ENCODE results near the gene RASA1.

RASA1 gene

DNA sequence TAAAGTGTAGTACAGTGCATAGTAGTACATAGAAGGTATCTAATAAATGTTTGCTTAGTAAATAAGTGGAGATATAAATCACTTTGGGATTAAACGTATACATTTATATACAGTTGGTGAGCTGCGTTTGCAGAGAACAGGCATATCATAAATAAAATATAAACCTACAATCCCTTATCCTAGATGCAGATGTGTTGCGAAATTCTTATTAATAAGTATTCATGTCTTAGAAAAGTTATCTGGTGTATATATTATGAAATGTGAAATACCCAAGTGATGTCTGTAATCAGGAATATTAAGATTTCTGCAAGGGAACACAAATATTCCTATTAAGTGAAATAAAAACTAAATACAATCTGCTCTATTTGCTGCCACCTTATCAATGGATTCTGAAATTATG lies 136.2 kb downstream of the RASA1 start:
- no peak for DNase-seq (ENCODE audit: low read depth)

DNA sequence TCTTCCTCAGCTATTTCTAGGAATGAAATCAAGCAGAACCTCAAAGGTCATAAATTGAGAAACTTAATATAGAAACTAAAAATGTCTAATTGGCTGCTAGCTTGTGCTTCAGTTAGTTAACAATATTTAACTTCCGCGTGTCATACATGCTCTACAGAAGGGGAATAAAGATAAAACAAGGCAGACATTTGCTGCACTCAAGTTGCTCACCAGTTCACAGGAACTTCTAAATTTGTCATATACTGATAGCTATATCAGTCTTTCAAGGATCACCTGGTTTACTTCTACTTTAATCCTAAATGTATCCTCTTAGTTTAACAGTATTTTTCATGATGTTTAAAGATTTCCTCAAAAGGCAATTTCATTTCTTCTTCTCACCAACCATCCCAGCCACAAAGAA lies 136.7 kb downstream of the RASA1 start:
- no peak for DNase-seq (ENCODE audit: low read depth)

DNA sequence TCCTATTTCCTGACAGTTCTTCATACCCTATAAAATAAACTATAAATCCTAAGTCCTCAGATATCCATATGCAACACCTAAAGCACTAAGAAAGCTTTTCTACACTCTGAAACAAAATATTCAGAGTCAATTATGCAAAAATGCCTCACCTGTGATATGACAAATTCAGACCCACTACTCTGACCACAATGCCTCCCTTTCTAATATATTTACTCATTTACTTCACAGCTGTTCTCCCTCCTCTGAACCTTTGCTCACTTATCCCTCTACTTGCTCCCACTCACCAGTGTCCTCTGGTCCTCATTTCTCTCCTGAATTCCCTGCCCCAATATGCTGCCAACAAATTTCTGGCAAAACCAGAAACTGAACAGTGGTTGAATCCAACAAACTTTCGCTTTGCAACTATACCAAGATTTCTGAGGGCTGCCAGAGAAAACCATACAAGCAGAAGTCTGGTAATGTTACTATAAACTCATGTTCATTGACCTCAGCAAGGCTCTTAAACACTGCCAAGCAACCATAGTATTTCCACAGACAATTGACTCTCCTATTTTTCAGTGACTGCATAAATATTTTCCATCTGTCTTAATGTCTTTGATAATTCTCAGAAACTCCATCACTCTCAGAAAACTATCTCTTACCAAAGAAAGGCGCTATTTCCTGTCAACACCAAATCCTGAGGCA lies 137.9 kb downstream of the RASA1 start:
- no peak for DNase-seq (ENCODE audit: low read depth)

DNA sequence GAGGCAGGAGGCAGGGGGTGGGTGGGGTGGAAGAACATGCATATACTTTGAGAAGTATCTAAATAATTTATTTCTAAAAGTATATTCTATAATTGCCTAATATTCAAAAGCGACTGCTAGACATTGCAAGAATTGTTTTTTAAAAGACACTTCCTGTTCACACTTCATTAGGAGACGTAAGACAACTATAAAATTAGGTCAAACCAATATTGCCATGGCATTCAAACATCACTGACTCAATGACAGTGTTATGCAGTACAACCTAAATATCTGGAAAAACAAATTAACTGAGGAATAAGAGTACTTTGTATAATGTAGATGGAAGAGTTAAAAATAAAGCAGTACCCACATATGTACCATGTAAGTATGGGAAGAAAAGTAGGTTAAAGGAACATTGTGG lies 140.5 kb downstream of the RASA1 start:
- no peak for DNase-seq (ENCODE audit: low read depth)

DNA sequence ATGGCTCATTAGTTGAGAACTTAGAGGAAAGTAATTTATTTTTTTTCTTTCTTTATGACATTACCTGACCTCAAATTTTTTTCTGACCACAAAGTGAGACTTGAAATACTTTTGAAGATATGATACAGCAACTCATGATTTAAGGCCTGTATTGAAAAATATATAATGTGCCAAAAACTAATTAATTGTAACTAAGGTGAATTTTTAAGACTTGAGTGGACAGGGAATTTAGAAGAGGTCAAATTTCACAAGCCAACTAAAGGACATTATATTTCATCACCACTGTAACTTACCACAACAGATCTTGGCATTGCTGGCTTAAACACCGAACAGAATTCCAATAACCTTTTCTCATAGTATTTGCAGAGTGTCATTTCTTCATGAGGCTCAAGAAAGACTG lies 143.2 kb downstream of the RASA1 start:
- no peak for DNase-seq (ENCODE audit: low read depth)

DNA sequence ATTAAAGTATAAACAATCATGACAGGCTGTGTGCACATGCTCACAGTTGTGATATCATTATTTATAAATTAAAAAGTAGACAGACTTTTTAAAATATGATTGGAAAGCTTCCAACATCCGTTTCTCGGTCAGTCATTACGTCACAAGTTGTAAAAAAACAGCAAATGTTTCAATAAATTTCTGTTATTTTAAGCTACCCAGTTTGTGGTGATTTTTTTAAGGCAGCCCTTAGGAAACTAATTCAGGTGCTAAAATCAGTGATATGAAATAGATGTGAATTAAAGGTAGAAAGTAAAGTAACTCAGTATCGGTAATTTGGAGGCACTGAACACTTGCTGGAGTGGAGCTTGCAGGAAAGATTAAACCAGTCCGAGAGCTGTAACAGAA lies 143.9 kb downstream of the RASA1 start:
- DNase-seq (ENCODE audit: low read depth) = no peak

DNA sequence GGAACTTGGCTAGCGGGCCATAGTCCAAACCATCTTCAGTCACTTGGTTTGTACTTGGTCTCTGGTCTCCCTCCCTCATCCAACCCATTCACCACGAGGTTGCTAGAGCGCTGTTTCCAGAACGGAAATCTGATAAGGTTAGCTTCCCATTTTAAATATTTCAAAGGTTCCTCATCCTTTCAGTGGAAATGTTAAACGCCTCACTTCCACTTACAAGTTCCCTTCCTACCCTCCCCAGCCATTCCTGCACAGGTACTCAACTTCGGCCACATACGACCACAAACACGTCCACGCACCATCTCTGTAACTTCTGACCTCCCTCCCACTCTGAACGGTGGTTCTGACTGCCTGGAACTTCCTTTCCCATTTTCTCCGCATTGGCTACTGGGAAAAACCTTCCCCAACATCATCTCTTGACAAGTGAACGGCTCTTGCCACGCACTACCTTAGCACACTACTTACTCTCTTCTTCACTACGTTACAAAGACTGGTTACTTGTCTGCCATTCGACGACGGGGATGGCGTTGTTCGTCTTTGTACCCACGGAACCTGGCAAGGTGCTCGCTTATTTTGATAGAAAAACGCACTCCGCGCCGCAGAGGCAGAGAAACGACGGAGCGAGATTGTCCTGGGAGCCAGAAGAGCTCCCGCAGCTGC lies 144.4 kb downstream of the RASA1 start:
- no peak for DNase-seq (ENCODE audit: low read depth)

DNA sequence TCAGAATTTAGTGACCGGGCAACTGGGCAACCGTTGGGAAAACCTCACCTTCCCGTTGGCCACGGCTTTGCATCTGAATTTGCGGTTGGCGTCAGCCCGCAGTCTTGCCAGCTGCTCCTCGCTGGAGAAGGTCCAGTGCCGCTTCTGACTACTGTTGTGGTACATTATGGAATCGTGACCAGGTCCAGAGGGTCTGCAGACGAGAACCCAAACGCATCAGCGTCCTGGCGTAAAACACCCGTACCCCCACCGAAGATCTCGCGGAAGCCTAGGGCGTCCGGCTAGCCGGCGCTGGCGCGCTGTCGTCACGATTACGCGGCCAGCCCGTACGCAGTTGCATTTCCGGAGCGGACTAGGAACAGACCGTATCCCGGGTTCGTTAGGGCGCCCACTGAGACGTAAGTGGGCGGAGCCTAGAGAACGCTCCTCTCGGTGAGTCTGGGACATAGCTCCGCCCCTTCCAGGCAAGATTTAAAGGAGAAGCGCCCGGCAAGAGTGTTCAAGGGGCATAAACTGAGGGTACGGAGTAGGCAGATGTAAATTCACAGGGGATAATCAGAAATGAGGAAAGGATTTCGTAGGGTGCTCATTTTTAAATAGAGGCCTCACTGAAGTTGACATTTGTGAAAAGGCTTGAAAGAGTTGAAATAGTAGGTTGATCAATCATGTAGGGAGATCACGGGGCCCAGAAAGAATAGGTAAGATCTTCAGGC lies 145.1 kb downstream of the RASA1 start, which contains the start of gene CCNH:
Gene CCNH (minus strand): TSS at position 301 of the 713 bp plus-strand sequence. CDS start 136 bp downstream, at position 165.
- peak; percentile 86 for DNase-seq (ENCODE audit: low read depth)

DNA sequence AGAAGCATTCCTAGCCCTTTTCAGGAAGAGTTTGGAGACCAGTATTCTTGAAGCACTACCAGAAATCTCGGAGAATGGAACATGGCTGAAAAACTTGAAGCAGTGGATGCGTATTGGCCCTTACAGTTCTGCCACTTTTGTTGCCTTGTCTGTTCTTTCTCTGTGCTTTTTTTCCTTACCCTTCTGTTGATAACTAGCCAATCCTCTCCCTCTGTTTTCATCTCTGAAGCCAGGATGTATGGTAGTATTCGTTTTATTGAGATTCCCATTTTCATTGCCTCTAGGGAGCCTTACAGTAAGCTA lies 145.6 kb downstream of the RASA1 start:
- no peak for DNase-seq (ENCODE audit: low read depth)

DNA sequence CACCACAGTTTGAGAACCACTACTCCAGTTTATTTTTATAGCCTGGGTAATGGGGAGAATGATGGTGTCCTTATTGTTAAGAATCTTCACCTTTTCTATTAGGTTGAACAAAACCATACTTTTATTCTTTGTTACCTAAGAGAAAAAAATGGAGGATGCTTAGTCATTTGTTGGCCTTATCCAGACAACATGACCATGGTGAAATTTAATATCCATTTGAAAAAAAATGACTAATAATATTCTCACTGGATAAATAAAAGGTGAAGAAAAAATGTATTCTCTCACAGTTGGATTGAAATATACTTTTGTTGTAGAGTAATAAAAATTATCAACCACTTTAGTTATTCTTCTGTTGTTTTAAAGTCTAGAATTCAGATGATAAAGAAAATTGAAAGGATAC lies 150.8 kb downstream of the RASA1 start:
- no peak for DNase-seq (ENCODE audit: low read depth)

DNA sequence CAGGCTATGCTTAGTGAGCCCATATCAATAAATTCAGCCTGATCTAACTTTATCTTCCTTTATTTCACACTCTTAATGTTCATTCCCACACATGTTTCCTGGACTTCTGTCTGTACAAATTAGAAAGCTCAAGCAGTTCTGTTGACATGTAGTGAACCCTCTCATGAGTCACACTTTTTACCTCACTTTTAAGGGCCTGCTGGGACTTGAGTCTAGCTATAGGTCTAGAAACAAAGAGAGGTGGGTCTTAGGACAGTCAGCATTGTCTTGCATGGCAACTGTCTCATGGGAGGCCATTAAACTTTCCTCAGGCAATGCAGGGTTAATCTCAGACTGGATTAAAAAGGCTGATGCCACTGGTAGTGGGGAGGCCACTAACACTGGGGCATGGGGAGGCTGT lies 153.6 kb downstream of the RASA1 start:
- no peak for DNase-seq (ENCODE audit: low read depth)

DNA sequence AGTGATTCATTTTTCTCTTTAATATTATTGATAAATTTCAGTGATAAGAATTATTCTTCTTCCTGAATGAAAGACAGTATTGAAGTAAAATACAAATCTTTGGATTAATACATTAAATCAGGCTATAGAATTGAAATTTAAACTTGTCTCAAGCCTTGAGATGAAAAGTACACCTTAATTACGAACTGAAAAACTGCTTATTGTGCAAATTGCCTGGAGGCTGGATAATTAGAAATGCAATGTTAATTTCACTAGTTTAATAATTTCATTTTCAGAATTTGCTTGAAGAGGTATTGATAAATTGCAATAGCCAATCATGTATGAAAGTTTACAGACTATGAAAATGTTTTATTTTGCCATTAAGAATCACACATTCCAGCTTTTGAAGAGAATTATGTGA lies 156.1 kb downstream of the RASA1 start:
- DNase-seq (ENCODE audit: low read depth) = no peak

DNA sequence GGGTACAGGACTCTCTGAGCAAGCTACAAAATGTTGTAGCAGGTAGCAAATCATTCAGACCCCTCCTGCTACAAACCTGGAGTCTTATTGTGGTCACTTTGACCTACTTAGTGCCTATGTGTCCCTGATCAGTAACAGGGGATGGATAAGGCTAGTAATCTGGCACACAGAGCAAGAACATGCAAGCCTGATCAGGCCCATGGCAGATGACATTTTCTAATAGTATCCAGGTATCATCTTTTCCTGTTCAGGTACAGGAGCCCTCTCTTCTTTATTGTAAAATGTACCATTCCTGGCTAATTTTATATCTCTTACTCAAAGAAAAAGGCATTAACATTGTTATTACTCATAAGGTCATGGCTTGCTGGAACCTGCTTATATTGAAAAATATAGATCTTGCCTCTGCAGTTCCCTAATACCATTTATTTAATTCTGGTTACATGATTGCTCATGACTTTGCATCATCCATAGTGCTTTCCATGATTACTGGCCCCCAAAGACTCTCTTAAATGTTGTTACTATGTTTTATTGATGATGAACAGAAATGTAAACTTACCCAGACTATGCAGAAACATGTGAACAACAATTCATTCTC lies 163.3 kb downstream of the RASA1 start:
- DNase-seq (ENCODE audit: low read depth) = no peak

DNA sequence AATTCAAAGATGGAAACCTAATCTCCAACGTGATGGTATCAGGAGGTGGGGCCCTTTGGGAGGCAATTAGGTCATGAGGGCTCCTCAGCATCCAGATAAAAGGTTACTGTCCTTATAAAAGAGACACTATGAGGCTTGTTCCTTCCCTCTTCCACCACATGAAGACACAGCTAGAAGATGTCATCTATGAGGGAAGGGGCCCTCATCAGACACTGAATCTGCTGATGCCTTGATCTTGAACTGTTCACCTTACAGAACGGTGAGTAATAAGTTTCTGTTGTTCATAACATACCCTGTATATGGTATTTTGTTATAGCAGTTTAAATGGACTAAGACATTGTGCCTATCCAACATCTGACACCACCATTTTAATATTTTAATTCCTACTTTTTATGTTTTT lies 164.8 kb downstream of the RASA1 start:
- no peak for DNase-seq (ENCODE audit: low read depth)

DNA sequence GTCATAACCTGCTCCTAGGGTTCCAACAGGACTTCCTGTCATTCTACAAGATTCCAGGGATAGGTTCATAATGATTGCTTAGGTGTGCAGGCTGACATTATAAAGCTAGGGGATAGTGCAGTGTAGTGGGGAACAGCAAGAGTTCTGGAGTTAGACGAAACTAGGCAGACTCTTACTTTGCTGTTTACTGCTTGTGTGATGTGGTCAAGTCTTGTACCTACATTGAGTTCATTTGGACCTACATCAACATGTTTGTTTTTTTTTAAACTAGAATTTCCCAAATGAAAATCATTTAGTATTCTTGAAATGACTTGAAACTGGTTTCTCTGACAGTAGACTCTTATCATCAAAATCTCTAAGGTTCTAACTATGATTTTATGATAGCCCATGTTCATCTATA lies 166.3 kb downstream of the RASA1 start:
- no peak for DNase-seq (ENCODE audit: low read depth)

DNA sequence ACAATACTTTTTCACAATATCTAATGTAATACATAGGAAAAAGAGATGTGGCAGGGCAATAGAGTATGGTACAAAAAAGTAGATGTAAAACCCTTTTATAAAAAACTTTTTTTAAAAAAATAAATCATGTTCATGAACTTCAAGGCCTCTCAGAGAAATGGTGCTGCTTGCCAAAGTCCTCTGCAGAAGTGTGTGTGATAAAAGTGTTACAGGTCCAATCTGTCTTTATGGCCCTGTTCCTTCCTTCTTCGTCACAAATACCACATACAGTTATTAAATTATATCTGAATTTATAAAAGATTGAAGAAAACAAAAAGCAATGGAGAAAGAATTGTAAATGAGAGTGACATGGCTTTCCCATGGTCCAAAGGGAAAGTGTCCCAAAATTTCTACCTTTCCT lies 166.8 kb downstream of the RASA1 start:
- no peak for DNase-seq (ENCODE audit: low read depth)

DNA sequence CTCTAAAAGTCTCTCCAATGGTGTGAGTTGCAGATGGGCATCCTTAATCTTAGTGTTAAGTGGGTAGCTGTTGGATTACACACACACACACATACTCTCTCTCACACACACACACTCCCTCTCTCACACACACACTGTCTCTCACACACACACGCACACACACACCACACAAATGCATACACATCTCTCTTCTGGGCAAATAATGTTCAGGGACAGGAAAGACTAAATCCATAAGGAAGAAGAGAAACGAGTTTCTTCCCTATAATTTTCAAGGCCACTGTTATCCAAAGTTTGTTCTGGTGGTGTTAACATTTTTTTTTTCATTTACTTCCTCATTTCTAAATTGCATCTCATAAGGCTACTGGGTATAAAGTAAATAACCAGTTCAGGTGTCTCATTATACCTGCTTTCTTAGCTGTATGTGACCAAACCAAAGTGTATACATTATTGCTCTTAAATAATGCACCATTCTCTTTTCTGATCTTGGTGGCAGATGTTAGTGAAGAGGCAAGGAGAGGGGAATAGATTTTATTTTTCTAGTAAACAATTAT lies 167.5 kb downstream of the RASA1 start:
- no peak for DNase-seq (ENCODE audit: low read depth)

DNA sequence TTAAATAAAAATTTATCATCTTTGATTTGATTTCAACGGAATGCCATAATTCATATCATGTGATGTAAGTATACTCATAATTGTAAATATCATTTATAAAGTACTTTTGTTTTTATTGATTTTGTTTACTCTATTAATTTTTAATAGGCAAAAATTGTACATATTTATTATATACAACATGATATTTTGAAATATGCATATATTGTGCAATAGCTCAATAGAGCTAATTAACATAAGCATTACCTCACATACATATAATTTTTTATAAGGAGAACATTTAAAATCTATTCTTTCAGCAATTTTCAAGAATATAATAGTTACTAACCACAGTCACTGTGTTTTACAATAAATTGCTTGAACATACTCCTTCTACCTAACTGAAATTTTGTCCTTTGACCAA lies 170.0 kb downstream of the RASA1 start:
- DNase-seq (ENCODE audit: low read depth) = no peak

DNA sequence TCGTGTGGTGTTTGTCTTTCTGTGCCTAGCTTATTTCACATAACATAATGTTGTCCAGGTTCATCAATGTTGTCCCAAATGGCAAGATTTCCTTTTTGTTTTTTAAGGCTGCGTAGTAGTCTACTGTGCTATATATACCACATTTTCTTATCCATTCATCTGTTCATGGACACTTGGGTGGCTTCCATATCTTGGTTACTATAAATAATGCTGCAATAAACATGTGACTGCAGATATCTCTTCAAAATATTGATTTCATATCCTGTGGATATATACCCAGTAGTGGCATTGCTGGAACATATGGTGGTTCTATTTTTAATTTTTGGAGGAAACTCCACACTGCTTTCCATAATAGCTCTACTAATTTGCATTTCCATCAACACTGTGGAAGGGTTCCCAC lies 170.5 kb downstream of the RASA1 start:
- no peak for DNase-seq (ENCODE audit: low read depth)

Data from stimulated activated CD8-positive, alpha-beta memory T cell treated with anti-CD3 and anti-CD28 coated beads, Interleukin-15, amount 100 ng/mL, for 24 hours (primary cell).